Muscle layer of duodenum (tissue), 2 donors: Measurements from ENCODE around the gene DDX43.
"Not testable (repeated sequence)": the region's sequence is repeated elsewhere in the genome, so short reads cannot be mapped to it uniquely, and the experiment has no call there.

ENCODE experiments used
- H3K27ac ChIP-seq: one replicate; pipeline ENCODE4 v1.7.0; 2013; ENCODE audit warnings: mild to moderate bottlenecking, low read length
- H3K27me3 ChIP-seq: one replicate; pipeline ENCODE4 v1.7.0; 2013; ENCODE audit warnings: low read depth, mild to moderate bottlenecking, control low read depth, low read length
- H3K36me3 ChIP-seq, 2 donors: one replicate each; pipeline ENCODE4 v1.7.0; 2013; ENCODE audit warnings: low read length in 2 of 2, control low read depth in 1 of 2, mild to moderate bottlenecking in 1 of 2; ENCODE audit not compliant: insufficient read depth in 2 of 2, control insufficient read depth in 1 of 2
- H3K4me1 ChIP-seq, 2 donors: one replicate each; pipeline ENCODE4 v1.7.0; 2013; ENCODE audit warnings: low read length in 2 of 2, mild to moderate bottlenecking in 2 of 2, control low read depth in 1 of 2, moderate library complexity in 1 of 2; ENCODE audit not compliant: insufficient read depth in 2 of 2, control insufficient read depth in 1 of 2
- H3K4me3 ChIP-seq, 2 donors: one replicate each; pipeline ENCODE4 v1.7.0; 2013; ENCODE audit warnings: low read length in 2 of 2, low read depth in 1 of 2, mild to moderate bottlenecking in 1 of 2
- H3K9me3 ChIP-seq, 2 donors: one replicate each; pipeline ENCODE4 v1.7.0; 2013; ENCODE audit warnings: low read length in 2 of 2, control low read depth in 1 of 2, mild to moderate bottlenecking in 1 of 2; ENCODE audit not compliant: control insufficient read depth in 1 of 2
- donor health status: healthy.

Gene DDX43

DNA sequence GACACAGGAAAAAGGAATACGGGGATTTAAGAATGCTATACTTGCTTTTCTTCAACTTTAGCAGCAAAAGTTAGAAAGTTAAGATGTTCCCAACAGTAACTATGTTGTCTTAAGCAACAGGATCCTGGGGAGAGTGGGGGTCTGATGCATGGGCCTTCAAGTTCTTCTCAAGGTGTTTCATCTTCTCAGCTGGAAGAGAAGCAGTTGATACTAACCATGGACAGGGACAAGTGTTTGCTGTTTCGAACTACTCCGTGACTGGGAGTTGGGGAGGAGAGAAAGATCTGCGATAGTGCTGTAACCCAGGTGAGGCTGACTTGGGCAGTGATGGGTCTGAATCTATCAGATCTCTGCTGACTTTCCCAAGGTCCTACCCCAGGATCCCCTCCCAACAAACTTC lies 26.0 kb upstream of the DDX43 start:
- H3K9me3 ChIP-seq = peaks cover 0 to 10% of the 10 kb centered on the region in 2 donors
- no peak overlapping the region for H3K4me3 ChIP-seq
- no peaks in the 10 kb centered on the region for H3K36me3 ChIP-seq
- H3K27ac ChIP-seq = no peak overlapping the region
- no peaks in the 10 kb centered on the region for H3K27me3 ChIP-seq
- no peaks in the 10 kb centered on the region for H3K4me1 ChIP-seq

DNA sequence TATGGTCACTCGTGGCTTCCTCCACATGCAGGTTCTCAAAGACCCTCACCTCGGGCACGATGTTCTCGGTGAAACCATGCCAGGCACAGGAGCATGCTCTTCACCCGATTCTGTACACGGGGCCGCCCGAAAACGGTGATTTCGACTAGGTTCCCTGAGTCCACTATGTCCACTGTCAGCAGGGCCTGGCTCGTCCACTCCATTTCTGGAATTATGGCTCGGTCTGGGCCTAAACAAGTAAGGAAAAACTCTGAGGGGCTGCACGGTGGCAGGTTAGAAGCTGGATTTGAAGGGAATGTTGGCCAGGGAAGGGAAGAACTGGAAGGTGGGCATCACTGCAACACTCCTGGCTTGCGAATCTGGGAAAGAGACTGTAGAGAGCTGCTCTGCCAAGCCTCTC lies 25.5 kb upstream of the DDX43 start:
- no peak overlapping the region for H3K27ac ChIP-seq
- no peaks in the 10 kb centered on the region for H3K27me3 ChIP-seq
- H3K36me3 ChIP-seq = no peaks in the 10 kb centered on the region
- H3K9me3 ChIP-seq = peaks cover 0 to 10% of the 10 kb centered on the region in 2 donors
- no peak overlapping the region for H3K4me3 ChIP-seq
- no peaks in the 10 kb centered on the region for H3K4me1 ChIP-seq

DNA sequence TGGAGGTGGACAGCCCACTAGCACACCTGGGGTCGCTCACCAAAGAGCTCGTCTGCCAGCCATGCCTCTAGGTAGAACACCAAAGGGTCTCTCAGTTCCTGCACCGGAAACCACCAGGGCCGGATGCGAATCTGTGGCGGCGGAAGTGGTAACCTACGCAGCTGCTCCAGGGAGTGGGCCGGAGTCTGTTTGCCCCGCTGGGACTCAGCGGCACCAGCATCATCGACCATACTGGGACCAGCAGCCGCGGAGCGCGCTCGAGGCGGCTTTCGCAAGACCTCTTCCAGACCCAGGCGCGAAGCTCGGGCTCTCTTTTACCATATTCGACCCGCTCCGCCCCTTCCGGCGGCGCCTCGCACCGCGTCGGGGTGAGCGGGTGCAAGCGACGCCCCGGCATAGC lies 25.1 kb upstream of the DDX43 start, which contains the start of gene OOEP:
Gene OOEP (minus strand): TSS at position 335 of the 400 bp plus-strand sequence. CDS start 105 bp downstream, at position 230.
- Histone ChIP-seq H3K27ac (no peak within 1 kb of the TSS), H3K4me3 (no peak within 1 kb of the TSS), H3K4me1 (no peaks in the 10 kb centered on the region), H3K36me3 (no peaks in the 10 kb centered on the region), H3K27me3 (no peaks in the 10 kb centered on the region), H3K9me3 (peaks cover 0 to 10% of the 10 kb centered on the region in 2 donors)

DNA sequence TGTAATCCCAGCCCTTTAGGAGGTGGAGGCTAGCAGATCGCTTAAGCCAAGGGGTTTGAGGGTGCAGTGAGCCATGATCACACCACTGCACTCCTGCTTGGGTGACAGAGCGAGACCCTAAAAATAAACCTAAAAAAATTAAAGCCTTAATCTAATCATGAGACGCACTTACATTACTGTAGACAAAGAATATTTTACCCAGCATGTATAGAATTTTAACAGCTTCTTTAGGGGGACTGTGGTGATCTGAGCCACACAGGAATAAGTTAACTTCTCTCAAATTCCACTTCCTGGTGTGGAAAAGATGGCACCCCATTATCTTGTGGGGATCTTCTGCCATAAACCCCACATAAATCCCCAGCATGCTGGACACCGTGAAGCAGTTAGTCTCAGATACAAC lies 22.6 kb upstream of the DDX43 start:
- no peaks in the 10 kb centered on the region for H3K36me3 ChIP-seq
- no peaks in the 10 kb centered on the region for H3K4me1 ChIP-seq
- H3K27me3 ChIP-seq = no peaks in the 10 kb centered on the region
- H3K27ac ChIP-seq = no peak overlapping the region
- H3K4me3 ChIP-seq = peak overlapping the region in 1 of 2 donors; percentile 11
- peaks cover 0 to 10% of the 10 kb centered on the region in 2 donors for H3K9me3 ChIP-seq

DNA sequence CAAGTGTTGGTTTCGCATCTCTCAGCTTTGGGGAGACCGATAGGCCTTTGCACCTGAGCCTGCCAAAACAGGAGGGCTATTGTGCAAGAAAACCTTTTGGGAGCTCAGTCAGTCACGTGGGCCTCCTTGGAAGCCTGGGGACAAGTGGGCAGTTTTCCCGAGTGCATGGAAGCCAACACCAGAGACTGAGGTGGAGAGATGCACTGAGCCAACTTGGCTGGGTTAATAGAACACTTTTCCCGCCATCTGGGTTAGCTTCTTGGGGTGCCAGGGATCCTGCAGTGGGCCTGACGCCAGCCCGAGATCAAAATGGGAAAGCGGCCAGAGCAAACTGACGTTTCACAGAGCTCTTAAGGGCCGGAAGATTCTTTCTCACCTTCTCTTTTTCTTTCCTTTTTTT lies 22.1 kb upstream of the DDX43 start:
- no peaks in the 10 kb centered on the region for H3K27me3 ChIP-seq
- H3K4me3 ChIP-seq = peak overlapping the region in 1 of 2 donors; percentile 11
- no peak overlapping the region for H3K27ac ChIP-seq
- H3K4me1 ChIP-seq = no peaks in the 10 kb centered on the region
- H3K36me3 ChIP-seq = no peaks in the 10 kb centered on the region
- H3K9me3 ChIP-seq = peaks cover 0 to 10% of the 10 kb centered on the region in 2 donors

DNA sequence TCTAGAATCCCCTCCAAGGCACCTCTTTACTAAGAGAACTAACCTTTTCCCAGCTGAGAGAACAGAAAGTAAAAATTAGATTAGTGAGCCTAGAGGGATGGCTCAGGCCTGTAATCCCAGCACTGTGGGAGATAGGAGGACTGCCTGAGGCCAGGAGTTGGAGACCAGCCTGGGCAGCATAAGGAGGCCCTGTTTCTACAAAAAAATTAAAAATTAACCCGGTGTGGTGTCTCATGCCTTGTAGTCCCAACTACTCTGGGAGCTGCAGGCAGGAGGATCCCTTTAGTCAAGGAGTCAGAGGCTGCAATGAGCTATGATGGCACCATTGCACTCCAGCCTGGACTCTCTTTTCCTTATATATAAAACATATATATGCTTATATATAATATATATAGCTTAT lies 19.4 kb upstream of the DDX43 start:
- H3K4me1 ChIP-seq = no peaks in the 10 kb centered on the region
- no peak overlapping the region for H3K4me3 ChIP-seq
- H3K9me3 ChIP-seq = peaks cover 0 to 10% of the 10 kb centered on the region in 2 donors
- no peaks in the 10 kb centered on the region for H3K27me3 ChIP-seq
- no peaks in the 10 kb centered on the region for H3K36me3 ChIP-seq
- H3K27ac ChIP-seq = no peak overlapping the region

DNA sequence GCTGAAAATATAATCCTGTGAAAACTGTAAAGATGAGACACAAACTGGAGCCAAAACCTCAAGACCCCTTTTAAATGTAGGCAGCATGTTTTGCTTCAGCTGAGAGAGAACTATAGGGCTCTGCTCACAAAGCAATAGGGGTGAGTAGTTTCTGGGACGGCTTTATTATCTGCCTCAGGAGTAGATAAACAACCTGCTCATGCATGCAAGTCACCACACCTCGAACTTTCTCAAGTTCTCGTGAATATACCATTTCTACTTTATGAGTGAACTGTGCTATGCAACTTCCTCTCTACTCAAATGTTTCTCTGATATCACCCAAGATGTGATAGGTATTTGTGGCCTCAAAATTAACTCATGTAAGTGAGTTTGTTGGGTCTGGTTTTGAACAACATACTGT lies 17.4 kb upstream of the DDX43 start:
- no peaks in the 10 kb centered on the region for H3K4me1 ChIP-seq
- no peaks in the 10 kb centered on the region for H3K27me3 ChIP-seq
- no peaks in the 10 kb centered on the region for H3K36me3 ChIP-seq
- no peak overlapping the region for H3K27ac ChIP-seq
- no peak overlapping the region for H3K4me3 ChIP-seq
- H3K9me3 ChIP-seq = peaks cover 0 to 4% of the 10 kb centered on the region in 2 donors

DNA sequence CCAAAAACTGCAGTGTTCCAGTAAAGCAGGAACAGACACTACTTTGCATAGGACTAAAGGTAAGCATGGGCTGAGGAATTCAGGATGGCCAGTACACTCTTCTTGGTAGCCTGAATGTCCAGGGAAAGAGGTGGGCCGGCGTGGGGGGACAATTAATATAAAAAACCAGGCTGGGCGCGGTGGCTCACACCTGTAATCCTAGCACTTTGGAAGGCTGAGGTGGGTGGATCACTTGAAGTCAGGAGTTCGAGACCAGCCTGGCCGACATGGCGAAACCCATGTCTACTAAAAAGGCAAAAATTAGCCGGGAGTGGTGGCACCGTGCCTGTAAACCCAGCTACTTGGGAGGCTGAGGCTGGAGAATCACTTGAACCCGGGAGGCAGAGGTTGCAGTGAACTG lies 13.1 kb upstream of the DDX43 start:
- H3K27me3 ChIP-seq, H3K9me3 ChIP-seq, H3K4me1 ChIP-seq, H3K4me3 ChIP-seq, H3K27ac ChIP-seq, H3K36me3 ChIP-seq: not testable (repeated sequence)

DNA sequence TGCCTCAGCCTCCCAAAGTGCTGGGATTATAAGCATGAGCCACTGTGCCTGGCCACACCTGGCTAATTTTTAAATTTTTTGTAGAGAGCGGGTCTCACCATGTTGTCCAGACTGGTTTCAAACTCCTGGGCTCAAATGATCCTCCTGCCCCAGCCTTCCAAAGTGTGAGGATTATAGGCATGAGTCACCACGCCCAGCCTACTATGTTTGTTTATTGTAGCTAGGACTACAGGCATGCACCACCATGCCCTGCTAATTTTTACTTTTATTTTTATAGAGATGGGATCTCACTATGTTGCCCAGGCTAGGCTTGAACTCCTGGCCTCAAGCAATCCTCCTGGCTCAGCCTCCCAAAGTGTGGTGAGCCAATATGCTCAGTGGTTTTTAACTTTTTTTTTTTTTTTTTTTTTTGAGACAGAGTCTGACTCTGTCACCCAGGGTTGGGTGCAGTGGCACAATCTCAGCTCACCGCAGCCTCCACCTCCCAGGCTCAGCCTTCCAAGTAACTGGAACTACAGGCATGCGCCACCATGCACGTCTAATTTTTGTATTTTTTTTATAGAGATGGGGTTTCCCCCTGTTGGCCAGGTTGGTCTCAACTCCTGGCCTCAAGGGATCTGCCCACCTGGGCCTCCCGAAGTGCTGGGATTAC lies 12.0 kb upstream of the DDX43 start:
- Histone ChIP-seq H3K4me3 (no peak overlapping the region), H3K36me3 (no peaks in the 10 kb centered on the region), H3K27me3 (no peaks in the 10 kb centered on the region), H3K9me3 (no peaks in the 10 kb centered on the region), H3K27ac (no peak overlapping the region), H3K4me1 (no peaks in the 10 kb centered on the region)

DNA sequence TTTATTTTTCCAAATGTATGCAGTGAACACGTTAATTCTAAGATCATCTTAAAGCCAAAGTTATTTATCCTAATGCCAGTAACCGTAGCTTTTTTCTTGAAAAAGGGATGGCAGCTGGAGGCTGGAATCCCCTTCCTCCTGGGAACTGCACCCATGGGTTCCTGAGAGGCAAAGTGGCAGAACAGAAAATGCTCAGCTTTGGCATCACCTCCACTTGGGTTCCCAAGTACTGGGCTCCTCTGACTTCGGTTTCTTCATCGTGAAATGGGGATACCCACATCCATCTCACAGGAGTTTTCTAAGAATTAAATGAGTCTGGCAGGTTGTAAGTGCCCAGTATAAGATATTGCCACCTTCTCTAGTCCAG lies 6.2 kb upstream of the DDX43 start:
- peak overlapping the region; percentile 66 to 76 for H3K4me3 ChIP-seq
- H3K27ac ChIP-seq = no peak overlapping the region
- H3K9me3 ChIP-seq = no peaks in the 10 kb centered on the region
- H3K27me3 ChIP-seq = no peaks in the 10 kb centered on the region
- no peaks in the 10 kb centered on the region for H3K36me3 ChIP-seq
- no peaks in the 10 kb centered on the region for H3K4me1 ChIP-seq

DNA sequence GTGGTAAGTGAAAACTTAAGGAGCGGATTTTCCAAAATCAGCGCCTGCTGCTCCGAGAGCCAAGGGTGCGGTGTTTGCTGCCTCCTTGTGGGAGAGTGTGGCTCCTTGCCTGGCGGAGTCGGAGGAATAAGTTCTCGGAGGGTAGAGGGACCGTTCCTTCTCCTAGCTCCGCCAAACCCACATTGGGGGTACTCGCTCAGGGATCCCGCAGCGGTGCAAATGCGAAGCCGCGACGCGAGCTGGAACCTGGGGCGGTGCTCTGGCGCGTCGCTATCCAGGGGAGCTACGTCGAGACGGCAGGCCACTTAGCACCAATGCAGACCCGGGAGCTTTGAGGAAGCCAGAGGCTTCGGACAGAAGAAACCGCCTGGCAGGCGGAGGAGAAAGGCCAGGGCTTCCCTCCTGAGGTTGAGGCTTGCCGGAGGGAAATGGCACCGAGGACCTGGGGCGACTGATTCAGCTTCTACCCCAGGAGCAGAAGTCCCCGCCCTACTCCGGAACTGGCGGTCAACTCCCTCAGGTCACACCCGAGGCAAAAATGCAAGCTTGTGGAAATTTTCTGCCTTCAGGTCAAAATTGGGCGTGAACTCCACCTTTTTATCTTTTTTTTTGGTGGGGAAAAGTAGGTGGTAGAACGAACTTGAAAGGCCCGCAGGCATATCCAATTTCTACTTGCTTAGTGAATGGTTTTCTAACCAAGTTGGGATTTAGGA lies 5.7 kb upstream of the DDX43 start:
- Histone ChIP-seq H3K4me3 (peak overlapping the region; percentile 66 to 76), H3K27me3 (no peaks in the 10 kb centered on the region), H3K36me3 (no peaks in the 10 kb centered on the region), H3K27ac (no peak overlapping the region), H3K4me1 (no peaks in the 10 kb centered on the region), H3K9me3 (no peaks in the 10 kb centered on the region)

DNA sequence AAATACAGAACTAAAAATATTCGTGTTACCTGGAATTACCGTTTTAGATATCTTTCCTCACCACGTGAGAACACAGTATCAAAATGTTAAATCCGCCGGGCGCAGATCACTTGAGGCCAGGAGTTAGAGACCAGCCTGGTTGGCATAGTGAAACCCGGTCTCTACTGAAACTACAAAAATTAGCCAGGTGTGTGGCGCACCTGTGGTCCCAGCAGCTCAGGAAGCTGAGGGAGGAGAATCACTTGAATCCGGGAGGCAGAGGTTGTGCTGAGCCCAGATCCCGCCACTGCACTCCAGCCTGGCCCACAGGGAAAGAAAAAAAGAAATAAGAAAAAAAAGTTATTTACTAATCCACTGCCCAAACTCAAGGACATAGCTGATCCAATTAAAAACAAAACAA lies 4.8 kb upstream of the DDX43 start:
- no peak overlapping the region for H3K27ac ChIP-seq
- no peaks in the 10 kb centered on the region for H3K4me1 ChIP-seq
- H3K4me3 ChIP-seq = no peak overlapping the region
- no peaks in the 10 kb centered on the region for H3K36me3 ChIP-seq
- no peaks in the 10 kb centered on the region for H3K27me3 ChIP-seq
- H3K9me3 ChIP-seq = no peaks in the 10 kb centered on the region
